NK-92 (cell line): ENCODE data around the gene NHS.

Experiments used
- DNase-seq: peaks from one replicate; lab custom pipeline; 2025; ENCODE audit not compliant: unreplicated experiment; lab: John Stamatoyannopoulos, UW

Gene NHS

GRCh38 chrX:17656556-17656955 is 281.6 kb downstream of the NHS start:
- no peak for DNase-seq

GRCh38 chrX:17662391-17662790 is 287.4 kb downstream of the NHS start:
- no peak for DNase-seq

GRCh38 chrX:17668929-17669328 is 293.9 kb downstream of the NHS start:
- DNase-seq: no peak

- DNase-seq: no peak
Observed at GRCh38 chrX:17669458-17669857, 294.5 kb downstream of the NHS start.

GRCh38 chrX:17669891-17670290 is 294.9 kb downstream of the NHS start:
- DNase-seq: no peak

GRCh38 chrX:17670874-17671273 is 295.9 kb downstream of the NHS start:
- no peak for DNase-seq

- DNase-seq: no peak
Observed at GRCh38 chrX:17674601-17675000, 299.6 kb downstream of the NHS start.

- no peak for DNase-seq
Observed at GRCh38 chrX:17679261-17679660, 304.3 kb downstream of the NHS start.

- no peak for DNase-seq
Observed at GRCh38 chrX:17679820-17680219, 304.8 kb downstream of the NHS start.

GRCh38 chrX:17680732-17681413 is 305.9 kb downstream of the NHS start:
- no peak for DNase-seq

GRCh38 chrX:17682259-17682658 is 307.3 kb downstream of the NHS start:
- DNase-seq: no peak

GRCh38 chrX:17685026-17685425 is 310.0 kb downstream of the NHS start:
- no peak for DNase-seq

GRCh38 chrX:17687648-17688047 is 312.6 kb downstream of the NHS start:
- DNase-seq: no peak

- DNase-seq: no peak
Observed at GRCh38 chrX:17689971-17690409, 315.0 kb downstream of the NHS start.

- DNase-seq: no peak
Observed at GRCh38 chrX:17692709-17693346, 317.8 kb downstream of the NHS start.

- no peak for DNase-seq
Observed at GRCh38 chrX:17697191-17697590, 322.2 kb downstream of the NHS start.

GRCh38 chrX:17700976-17701375 is 326.0 kb downstream of the NHS start:
- DNase-seq: no peak

GRCh38 chrX:17703201-17703600 is 328.2 kb downstream of the NHS start:
- no peak for DNase-seq

- no peak for DNase-seq
Observed at GRCh38 chrX:17705211-17705610, 330.2 kb downstream of the NHS start.

- no peak for DNase-seq
Observed at GRCh38 chrX:17706676-17707075, 331.7 kb downstream of the NHS start.

- no peak for DNase-seq
Observed at GRCh38 chrX:17707731-17708130, 332.7 kb downstream of the NHS start.

- DNase-seq: no peak
Observed at GRCh38 chrX:17710871-17711301, 335.9 kb downstream of the NHS start.

- DNase-seq: no peak
Observed at GRCh38 chrX:17713288-17713687, 338.3 kb downstream of the NHS start.
